ENCODE measurements around the gene MED15. TPM values are rescaled to one million over a fixed set of nuclear protein-coding genes. Genes with fewer than 3 reads are reported as not detected.

MED15 gene
- total and polyA plus RNA-seq, 2 experiments from 2014 or later: 29.2 to 43.5 TPM

DNA sequence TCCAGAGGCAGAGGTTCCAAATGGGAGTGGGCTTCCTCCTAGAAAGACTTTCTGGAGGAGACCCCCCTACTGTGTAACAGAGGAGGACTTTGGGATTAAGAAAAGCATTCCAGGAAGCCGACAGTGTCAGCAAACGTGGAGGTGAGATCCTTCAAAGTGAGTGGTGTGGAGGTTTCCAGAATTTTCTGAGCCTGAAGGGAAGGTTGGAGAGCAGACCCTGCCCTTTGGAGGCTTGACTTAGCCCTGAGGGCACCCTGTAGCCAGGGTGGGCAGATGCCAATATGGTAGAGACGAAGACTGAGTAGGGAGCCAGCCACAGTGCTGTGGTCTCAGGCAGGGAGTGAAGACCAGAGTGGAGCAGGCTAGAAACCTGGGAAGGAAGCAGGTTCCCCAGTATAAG is 10.0 kb upstream of the MED15 start:
- H3K27me3 ChIP-seq (ENCODE audit: insufficient read depth): peaks cover 23% of the 10 kb centered on the region
- no peak overlapping the region for H3K27ac Mint-ChIP-seq
- ATAC-seq: no peak
- H4K20me1 ChIP-seq (replicated peaks; ENCODE audit: insufficient read depth): no peaks in the 10 kb centered on the region; the same call in none of the 2 replicates
- peaks cover 14% of the 10 kb centered on the region for H3K4me1 Mint-ChIP-seq
- H3K9me2 ChIP-seq (ENCODE audit: insufficient read depth): no peaks in the 10 kb centered on the region
- H3K27ac ChIP-seq (ENCODE audit: low read depth): no peak overlapping the region
- peak overlapping the region; percentile 69; the same call in 1 of the 2 replicates for H3K4me3 ChIP-seq
- no peaks in the 10 kb centered on the region for H3K9me3 Mint-ChIP-seq
- H3K4me2 ChIP-seq: peak overlapping the region; percentile 90
- H3K79me2 ChIP-seq (replicated peaks; ENCODE audit: insufficient read depth): 0 out of 2 replicates have a peak, but pooled peaks cover 7% of the 10 kb centered on the region
- H3K4me3 Mint-ChIP-seq: peak overlapping the region; percentile 94
- H3K36me3 ChIP-seq (ENCODE audit: insufficient read depth): peaks cover 3% of the 10 kb centered on the region; the same call in 1 of the 2 replicates
- 0 out of 2 replicates have a peak, but pooled peaks cover 4% of the 10 kb centered on the region for H3F3A ChIP-seq (replicated peaks; ENCODE audit: low read depth)
- peaks cover 30% of the 10 kb centered on the region for H3K27me3 Mint-ChIP-seq (ENCODE audit: insufficient read depth, low read depth, poor library complexity)
- TF ChIP-seq EZH2 (IDR thresholded peaks at IDR 0.05; ENCODE audit: low read depth, unreplicated experiment) (no peak), JUNB (IDR thresholded peaks at IDR 0.05; ENCODE audit: unreplicated experiment) (no peak), ZNF331 (CRISPR knock-in tag; IDR thresholded peaks at IDR 0.05; ENCODE audit: low read depth) (no peak), NANOG (IDR thresholded peaks at IDR 0.05; ENCODE audit: borderline replicate concordance) (no peak), STAT1 (IDR thresholded peaks at IDR 0.05; ENCODE audit: unreplicated experiment) (no peak), POLR2AphosphoS5 (IDR thresholded peaks at IDR 0.05; ENCODE audit: low read depth) (no peak), CREB1 (CRISPR knock-in tag; IDR thresholded peaks at IDR 0.05; ENCODE audit: low read depth) (no peak), ZNF114 (CRISPR knock-in tag; IDR thresholded peaks at IDR 0.05) (no peak), EZH2phosphoT487 (IDR thresholded peaks at IDR 0.05; ENCODE audit: unreplicated experiment) (no peak)
- TF ChIP-seq, protein P1, sequence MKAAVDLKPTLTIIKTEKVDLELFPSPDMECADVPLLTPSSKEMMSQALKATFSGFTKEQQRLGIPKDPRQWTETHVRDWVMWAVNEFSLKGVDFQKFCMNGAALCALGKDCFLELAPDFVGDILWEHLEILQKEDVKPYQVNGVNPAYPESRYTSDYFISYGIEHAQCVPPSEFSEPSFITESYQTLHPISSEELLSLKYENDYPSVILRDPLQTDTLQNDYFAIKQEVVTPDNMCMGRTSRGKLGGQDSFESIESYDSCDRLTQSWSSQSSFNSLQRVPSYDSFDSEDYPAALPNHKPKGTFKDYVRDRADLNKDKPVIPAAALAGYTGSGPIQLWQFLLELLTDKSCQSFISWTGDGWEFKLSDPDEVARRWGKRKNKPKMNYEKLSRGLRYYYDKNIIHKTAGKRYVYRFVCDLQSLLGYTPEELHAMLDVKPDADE (IDR thresholded peaks at IDR 0.05): no peak
- TF ChIP-seq, protein P2, sequence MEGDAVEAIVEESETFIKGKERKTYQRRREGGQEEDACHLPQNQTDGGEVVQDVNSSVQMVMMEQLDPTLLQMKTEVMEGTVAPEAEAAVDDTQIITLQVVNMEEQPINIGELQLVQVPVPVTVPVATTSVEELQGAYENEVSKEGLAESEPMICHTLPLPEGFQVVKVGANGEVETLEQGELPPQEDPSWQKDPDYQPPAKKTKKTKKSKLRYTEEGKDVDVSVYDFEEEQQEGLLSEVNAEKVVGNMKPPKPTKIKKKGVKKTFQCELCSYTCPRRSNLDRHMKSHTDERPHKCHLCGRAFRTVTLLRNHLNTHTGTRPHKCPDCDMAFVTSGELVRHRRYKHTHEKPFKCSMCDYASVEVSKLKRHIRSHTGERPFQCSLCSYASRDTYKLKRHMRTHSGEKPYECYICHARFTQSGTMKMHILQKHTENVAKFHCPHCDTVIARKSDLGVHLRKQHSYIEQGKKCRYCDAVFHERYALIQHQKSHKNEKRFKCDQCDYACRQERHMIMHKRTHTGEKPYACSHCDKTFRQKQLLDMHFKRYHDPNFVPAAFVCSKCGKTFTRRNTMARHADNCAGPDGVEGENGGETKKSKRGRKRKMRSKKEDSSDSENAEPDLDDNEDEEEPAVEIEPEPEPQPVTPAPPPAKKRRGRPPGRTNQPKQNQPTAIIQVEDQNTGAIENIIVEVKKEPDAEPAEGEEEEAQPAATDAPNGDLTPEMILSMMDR (conservative IDR thresholded peaks at IDR 0.05; ENCODE audit: low read depth in 2 of 2): no peak
- TF ChIP-seq, protein P3, sequence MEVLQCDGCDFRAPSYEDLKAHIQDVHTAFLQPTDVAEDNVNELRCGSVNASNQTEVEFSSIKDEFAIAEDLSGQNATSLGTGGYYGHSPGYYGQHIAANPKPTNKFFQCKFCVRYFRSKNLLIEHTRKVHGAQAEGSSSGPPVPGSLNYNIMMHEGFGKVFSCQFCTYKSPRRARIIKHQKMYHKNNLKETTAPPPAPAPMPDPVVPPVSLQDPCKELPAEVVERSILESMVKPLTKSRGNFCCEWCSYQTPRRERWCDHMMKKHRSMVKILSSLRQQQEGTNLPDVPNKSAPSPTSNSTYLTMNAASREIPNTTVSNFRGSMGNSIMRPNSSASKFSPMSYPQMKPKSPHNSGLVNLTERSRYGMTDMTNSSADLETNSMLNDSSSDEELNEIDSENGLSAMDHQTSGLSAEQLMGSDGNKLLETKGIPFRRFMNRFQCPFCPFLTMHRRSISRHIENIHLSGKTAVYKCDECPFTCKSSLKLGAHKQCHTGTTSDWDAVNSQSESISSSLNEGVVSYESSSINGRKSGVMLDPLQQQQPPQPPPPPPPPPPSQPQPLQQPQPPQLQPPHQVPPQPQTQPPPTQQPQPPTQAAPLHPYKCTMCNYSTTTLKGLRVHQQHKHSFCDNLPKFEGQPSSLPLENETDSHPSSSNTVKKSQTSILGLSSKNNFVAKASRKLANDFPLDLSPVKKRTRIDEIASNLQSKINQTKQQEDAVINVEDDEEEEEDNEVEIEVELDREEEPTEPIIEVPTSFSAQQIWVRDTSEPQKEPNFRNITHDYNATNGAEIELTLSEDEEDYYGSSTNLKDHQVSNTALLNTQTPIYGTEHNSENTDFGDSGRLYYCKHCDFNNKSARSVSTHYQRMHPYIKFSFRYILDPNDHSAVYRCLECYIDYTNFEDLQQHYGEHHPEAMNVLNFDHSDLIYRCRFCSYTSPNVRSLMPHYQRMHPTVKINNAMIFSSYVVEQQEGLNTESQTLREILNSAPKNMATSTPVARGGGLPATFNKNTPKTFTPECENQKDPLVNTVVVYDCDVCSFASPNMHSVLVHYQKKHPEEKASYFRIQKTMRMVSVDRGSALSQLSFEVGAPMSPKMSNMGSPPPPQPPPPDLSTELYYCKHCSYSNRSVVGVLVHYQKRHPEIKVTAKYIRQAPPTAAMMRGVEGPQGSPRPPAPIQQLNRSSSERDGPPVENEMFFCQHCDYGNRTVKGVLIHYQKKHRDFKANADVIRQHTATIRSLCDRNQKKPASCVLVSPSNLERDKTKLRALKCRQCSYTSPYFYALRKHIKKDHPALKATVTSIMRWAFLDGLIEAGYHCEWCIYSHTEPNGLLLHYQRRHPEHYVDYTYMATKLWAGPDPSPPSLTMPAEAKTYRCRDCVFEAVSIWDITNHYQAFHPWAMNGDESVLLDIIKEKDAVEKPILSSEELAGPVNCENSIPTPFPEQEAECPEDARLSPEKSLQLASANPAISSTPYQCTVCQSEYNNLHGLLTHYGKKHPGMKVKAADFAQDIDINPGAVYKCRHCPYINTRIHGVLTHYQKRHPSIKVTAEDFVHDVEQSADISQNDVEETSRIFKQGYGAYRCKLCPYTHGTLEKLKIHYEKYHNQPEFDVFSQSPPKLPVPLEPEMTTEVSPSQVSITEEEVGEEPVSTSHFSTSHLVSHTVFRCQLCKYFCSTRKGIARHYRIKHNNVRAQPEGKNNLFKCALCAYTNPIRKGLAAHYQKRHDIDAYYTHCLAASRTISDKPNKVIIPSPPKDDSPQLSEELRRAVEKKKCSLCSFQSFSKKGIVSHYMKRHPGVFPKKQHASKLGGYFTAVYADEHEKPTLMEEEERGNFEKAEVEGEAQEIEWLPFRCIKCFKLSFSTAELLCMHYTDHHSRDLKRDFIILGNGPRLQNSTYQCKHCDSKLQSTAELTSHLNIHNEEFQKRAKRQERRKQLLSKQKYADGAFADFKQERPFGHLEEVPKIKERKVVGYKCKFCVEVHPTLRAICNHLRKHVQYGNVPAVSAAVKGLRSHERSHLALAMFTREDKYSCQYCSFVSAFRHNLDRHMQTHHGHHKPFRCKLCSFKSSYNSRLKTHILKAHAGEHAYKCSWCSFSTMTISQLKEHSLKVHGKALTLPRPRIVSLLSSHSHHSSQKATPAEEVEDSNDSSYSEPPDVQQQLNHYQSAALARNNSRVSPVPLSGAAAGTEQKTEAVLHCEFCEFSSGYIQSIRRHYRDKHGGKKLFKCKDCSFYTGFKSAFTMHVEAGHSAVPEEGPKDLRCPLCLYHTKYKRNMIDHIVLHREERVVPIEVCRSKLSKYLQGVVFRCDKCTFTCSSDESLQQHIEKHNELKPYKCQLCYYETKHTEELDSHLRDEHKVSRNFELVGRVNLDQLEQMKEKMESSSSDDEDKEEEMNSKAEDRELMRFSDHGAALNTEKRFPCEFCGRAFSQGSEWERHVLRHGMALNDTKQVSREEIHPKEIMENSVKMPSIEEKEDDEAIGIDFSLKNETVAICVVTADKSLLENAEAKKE (CRISPR knock-in tag; IDR thresholded peaks at IDR 0.05): no peak
- TF ChIP-seq, protein P4, sequence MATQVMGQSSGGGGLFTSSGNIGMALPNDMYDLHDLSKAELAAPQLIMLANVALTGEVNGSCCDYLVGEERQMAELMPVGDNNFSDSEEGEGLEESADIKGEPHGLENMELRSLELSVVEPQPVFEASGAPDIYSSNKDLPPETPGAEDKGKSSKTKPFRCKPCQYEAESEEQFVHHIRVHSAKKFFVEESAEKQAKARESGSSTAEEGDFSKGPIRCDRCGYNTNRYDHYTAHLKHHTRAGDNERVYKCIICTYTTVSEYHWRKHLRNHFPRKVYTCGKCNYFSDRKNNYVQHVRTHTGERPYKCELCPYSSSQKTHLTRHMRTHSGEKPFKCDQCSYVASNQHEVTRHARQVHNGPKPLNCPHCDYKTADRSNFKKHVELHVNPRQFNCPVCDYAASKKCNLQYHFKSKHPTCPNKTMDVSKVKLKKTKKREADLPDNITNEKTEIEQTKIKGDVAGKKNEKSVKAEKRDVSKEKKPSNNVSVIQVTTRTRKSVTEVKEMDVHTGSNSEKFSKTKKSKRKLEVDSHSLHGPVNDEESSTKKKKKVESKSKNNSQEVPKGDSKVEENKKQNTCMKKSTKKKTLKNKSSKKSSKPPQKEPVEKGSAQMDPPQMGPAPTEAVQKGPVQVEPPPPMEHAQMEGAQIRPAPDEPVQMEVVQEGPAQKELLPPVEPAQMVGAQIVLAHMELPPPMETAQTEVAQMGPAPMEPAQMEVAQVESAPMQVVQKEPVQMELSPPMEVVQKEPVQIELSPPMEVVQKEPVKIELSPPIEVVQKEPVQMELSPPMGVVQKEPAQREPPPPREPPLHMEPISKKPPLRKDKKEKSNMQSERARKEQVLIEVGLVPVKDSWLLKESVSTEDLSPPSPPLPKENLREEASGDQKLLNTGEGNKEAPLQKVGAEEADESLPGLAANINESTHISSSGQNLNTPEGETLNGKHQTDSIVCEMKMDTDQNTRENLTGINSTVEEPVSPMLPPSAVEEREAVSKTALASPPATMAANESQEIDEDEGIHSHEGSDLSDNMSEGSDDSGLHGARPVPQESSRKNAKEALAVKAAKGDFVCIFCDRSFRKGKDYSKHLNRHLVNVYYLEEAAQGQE (IDR thresholded peaks at IDR 0.05; ENCODE audit: unreplicated experiment): no peak
- peaks cover 11% of the 10 kb centered on the region for H3K4me1 ChIP-seq (ENCODE audit: insufficient read depth)
- no peak for DNase-seq (ENCODE audit: low spot score)
- peaks cover 10% of the 10 kb centered on the region for H3K36me3 Mint-ChIP-seq (ENCODE audit: low read depth)
- no peak overlapping the region for H2AFZ ChIP-seq
